Gastroesophageal sphincter (tissue), 3 donors: ENCODE data around the gene TSPEAR.

ENCODE experiments used
- CTCF ChIP-seq, 4 experiments: fragments of 200-600 bp in 2 of 4; fragments of 450-650 bp in 2 of 4; sonication (generic) in 1 of 4; IDR thresholded peaks; one replicate each; pipeline ENCODE4 v1.5.1; 2017 to 2019; ENCODE audit warnings: antibody characterized with exemption in 4 of 4, mild to moderate bottlenecking in 2 of 4, moderate library complexity in 2 of 4
- EP300 ChIP-seq: sonication (generic); formaldehyde crosslinking; IDR thresholded peaks from one replicate; pipeline ENCODE4 v1.6.1; 2017; ENCODE audit warnings: antibody characterized with exemption, mild to moderate bottlenecking
- POLR2A ChIP-seq, 2 donors: fragments of 450-650 bp; IDR thresholded peaks; one replicate each; pipeline ENCODE4 v1.6.1; 2017; ENCODE audit warnings: antibody characterized with exemption in 2 of 2, mild to moderate bottlenecking in 2 of 2, moderate library complexity in 1 of 2

GRCh38 chr21:44727321-44727720, 15.9 kb upstream of the TSPEAR start:
- no peak for TF ChIP-seq POLR2A (IDR thresholded peaks at IDR 0.05)
- TF ChIP-seq CTCF (IDR thresholded peaks at IDR 0.05), result no peak
- TF ChIP-seq EP300, result no peak
